ENCODE data around the gene CLASP1.
A peak's percentile ranks its signal among the peaks of the same experiment; 100 is the strongest.
"Not testable (repeated sequence)": the region's sequence is repeated elsewhere in the genome, so short reads cannot be mapped to it uniquely, and the experiment has no call there.

Gene CLASP1

GRCh38 chr2:121582272-121582671 lies 67.0 kb downstream of the CLASP1 start:
- DNase-seq (ENCODE audit: low read depth, low spot score): no peak

DNA sequence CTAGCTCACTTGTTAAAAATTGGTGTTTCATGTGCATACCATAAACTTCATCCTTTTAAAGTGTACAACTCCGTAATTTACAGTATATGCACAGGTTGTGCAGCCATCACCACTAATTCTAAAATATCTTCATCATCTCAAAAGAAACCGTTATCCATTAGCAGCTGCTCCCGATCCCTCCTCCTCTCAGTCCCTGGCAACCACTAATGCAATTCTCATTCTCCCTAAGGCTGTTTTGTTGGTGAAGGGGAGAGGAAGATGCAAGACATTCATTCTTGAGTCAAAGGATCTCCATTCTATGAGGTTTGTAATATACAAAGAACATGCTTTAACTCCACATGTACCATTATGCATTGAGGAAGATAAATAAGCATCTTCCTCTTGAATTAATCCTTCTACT lies 70.0 kb downstream of the CLASP1 start:
- no peak for DNase-seq (ENCODE audit: low read depth, low spot score)

DNA sequence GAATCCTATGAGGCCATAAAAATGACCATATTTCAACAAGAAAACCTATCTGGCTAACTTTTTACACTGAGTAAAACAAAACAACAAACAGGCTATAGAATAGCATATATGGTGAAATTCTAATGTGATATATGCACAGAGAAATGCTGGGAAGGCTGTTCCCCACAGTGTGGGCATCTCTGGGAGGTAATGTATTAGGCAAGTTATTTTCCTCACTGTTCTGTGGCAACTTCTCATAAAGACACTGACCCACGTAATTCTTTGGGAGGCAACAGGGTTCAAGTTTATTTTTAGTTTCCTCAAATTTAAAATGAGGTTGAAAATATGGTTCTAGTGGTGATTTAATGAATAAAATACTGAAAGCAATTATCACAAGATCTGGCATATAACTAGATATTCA lies 71.9 kb downstream of the CLASP1 start:
- DNase-seq (ENCODE audit: low read depth, low spot score): no peak

GRCh38 chr2:121576263-121576662 lies 73.0 kb downstream of the CLASP1 start:
- DNase-seq (ENCODE audit: low read depth, low spot score): no peak

GRCh38 chr2:121575800-121576199 lies 73.5 kb downstream of the CLASP1 start:
- no peak for DNase-seq (ENCODE audit: low read depth, low spot score)

- no peak for DNase-seq (ENCODE audit: low read depth, low spot score)
Observed at GRCh38 chr2:121570667-121571055, 78.6 kb downstream of the CLASP1 start.

GRCh38 chr2:121570036-121570666 lies 79.1 kb downstream of the CLASP1 start:
- no peak for DNase-seq (ENCODE audit: low read depth, low spot score)

DNA sequence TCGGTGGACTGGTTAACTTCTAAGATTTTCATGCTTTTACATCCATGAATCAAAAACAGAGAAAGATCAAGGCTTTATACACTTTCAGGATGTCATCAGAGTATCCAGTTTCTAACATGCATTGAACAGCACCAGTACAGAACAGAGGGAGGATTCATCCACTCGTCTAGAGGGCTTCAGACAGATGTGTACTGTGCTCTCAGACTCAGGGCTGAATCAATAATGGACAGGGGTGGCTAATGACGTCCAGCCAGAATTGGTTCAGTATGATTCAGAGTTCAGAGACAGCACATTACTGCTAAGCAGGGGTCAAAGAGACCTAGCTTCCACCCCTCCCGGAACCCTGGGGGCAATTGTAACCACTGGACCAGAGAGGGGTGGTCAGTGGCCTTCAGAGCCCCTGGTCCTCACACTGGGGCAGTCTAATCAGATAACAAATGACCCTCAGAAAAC lies 81.3 kb downstream of the CLASP1 start:
- no peak for DNase-seq (ENCODE audit: low read depth, low spot score)

DNA sequence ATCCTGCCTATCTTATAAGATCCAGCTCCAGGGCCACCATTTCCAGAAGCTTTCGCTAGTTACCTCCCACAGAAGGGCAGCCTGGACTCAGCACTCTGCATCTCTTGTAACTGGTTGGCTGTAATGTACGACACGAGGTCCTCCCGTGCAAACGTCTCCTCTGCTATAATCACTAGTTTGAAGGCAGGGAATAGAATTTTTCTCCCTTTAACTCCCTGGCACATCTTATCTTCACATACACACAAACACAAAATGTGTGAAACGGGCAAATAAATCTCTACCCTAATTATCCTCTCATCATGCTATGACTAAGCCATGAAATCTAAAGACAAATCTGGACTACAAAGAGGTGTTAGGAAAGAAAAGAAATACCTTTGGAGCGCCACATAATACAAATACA lies 81.8 kb downstream of the CLASP1 start:
- no peak for DNase-seq (ENCODE audit: low read depth, low spot score)

- DNase-seq (ENCODE audit: low read depth, low spot score): peak; percentile 31
Observed at GRCh38 chr2:121565389-121566250, 83.6 kb downstream of the CLASP1 start.

DNA sequence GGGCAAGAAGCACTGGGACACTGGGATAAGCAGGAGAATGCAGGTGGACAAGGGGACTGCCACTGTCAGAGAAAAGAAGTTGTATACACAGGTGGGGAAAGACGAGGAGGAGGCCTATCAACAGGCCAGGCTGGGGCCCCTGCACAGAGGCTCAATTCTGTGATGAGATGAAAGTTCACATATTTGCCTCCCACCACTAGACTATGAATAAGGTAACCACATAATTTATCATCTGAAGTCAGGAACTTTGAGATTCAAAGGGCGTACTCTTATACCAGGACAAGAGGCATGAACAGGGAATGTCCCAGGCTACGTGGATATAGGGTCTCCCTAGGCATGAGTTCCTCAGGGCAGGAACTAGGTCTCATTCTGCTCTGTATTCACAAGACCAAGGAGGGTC lies 84.4 kb downstream of the CLASP1 start:
- DNase-seq (ENCODE audit: low read depth, low spot score): no peak

DNA sequence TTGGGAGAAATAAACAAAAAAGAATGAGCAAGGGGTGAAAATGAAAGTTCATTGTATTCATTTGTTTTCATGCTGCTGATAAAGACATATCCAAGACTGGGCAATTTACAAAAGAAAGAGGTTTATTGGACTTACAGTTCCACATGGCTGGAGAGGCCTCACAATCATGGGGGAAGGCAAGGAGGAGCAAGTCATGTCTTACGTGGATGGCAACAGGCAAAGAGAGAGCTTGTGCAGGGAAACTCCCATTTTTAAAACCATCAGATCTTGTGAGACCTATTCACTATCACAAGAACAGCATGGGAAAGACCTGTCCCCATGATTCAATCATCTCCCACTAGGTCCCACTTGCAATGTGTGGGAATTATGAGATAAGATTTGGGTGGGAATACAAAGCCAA lies 85.5 kb downstream of the CLASP1 start:
- DNase-seq (ENCODE audit: low read depth, low spot score): not testable (repeated sequence)

DNA sequence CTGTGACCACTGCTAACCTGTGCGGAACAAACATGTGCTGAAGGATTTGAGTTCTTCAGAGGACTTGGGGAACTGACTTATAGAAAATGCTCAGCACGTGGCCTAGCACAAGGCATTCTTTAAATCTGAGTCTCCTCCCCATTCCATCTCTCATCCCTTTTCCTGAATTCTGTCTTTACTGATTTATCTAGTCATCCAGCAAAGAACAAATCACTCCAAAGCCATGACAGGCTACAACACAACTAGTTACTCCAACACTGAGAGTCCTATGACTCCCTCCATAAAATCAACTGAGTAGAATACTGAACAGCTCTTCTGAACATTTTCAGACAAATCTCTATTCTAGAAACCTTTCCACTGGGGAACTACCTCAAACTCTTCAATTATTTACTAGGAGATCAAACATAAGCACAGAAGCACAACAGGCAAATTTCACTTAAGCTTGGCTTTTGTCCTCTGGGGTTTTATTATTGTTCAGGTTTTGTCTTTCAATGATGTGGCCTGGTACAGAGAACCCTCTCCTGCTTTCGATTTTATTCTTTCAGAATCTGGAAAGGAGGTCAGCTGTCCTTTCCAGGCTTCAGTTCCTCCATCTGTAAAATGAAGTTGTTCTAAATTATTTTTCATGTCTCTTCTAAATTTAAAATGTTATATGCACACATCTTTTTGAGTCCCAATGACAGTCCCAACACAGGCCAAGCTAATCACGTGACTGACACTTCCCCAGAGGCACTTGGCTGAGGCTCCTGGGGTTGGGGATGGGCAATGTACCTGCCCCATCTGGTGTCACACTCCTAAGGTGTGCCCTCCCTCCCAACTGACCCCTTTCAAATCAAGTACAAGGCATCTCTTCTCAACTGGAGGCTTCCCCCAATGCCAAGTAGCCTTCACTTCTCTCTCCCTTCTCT lies 86.7 kb downstream of the CLASP1 start:
- no peak for DNase-seq (ENCODE audit: low read depth, low spot score)

DNA sequence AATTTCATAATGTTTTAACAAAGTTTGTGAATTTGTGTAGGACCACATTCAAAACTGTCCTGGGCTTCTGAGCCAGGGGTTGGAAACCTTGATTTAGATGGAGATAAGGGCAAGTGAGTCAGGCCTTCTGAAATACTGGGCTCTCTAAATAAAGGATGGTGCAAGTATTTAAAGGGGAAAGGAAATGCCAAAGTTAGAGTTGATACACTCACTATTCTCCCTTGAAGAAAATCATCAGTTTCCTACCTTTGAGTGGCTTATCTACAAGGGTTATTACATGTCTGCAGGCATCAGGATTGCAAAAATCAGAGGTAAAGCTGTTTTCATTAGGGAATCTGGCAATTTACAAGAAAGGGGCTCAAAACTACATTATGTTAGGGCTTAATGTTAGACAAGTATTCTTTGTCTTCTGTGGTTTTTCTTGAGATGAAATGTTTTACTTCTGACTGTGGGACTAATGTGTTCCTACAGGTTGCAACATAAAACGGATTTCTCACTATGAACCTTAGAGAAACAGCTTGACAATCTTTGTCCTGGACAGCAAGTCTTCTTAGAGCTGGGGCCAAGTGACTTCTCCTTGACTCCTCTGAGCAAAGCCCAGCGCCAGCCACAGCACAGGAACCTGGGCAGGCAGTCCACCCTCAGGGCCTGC lies 87.5 kb downstream of the CLASP1 start:
- DNase-seq (ENCODE audit: low read depth, low spot score): no peak

DNA sequence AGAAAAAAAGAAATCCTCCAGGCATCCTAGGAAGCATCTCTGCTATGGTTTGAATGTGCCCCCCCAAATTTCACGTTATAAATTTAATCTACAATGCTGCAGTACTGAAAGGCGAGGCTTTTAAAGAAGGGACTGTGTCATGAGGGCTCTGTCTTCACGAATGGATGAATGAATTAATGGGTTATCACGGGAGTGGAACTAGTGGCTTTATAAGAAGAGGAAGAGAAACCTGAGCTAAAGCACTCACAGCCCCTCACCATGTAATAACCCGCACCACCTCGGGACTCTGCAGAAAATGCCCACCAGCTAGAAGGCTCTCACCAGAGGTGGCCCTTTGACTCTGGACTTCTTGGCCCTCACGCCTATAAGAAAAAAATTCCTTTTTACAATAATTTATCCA lies 90.9 kb downstream of the CLASP1 start:
- DNase-seq (ENCODE audit: low read depth, low spot score): no peak

GRCh38 chr2:121555008-121555407 lies 94.3 kb downstream of the CLASP1 start:
- DNase-seq (ENCODE audit: low read depth, low spot score): no peak

GRCh38 chr2:121552477-121553180 lies 96.6 kb downstream of the CLASP1 start:
- not testable (repeated sequence) for DNase-seq (ENCODE audit: low read depth, low spot score)

GRCh38 chr2:121550669-121551068 lies 98.6 kb downstream of the CLASP1 start:
- no peak for DNase-seq (ENCODE audit: low read depth, low spot score)

DNA sequence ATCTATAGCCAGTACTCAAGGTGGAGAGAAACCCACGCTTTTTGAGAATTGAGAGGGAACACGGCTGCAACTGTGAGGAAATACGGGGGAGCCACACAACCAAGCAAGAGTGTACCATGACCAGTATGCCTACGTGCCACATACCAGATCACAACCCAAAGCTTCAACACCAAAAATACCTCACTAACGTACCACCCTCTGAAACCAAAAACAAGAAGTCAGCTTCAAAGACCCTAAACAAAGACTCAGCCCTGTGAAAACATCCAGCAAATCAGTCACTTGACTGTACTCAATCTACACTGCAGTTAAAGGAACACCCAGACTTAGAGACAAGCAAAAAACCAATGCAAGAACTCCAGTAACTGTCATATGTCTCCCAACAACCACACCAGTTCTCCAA lies 101.6 kb downstream of the CLASP1 start:
- no peak for DNase-seq (ENCODE audit: low read depth, low spot score)

DNA sequence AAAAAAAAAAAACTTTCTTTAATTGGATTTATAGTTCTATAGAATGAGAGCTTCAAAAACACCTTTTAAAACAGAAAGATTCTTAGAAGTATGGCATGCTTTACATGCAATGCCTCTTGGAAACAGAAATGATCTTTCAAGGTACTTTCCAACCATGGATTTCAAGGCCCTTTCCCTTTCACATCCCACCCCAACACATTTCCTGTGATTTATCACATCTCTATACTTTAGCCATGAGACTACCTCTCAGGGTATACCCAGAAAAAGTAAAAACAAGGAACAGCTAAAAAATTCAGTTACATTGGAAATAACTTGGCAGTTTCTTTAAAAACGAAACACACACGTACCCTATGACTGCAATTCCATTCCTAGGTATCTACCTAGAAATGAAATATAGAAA lies 103.3 kb downstream of the CLASP1 start:
- no peak for DNase-seq (ENCODE audit: low read depth, low spot score)

DNA sequence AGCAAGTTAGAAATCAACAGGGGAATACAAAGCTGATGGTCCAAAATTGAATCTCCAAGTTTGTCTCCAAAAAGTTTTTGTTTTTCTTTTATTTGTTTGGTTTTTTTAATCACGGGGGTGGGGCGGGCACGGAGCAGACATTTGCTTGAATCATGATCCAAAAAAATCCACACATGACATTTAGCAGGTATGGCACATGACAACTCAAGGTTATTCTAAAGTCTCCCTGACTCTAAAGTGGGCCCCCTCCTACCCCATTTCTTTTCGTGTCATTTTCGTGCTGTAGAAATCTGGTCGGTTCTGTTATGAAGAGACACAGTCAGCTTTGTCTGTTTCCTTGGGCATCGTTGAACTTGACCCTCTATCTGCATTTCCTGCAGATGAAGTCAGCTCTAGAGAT lies 104.0 kb downstream of the CLASP1 start:
- DNase-seq (ENCODE audit: low read depth, low spot score): no peak

All from brain pericyte (primary cell).